Panc1 (cell line): Measurements from ENCODE around the gene TRABD2B.

Experiments used
- POLR2AphosphoS5 ChIP-seq: IDR thresholded peaks from 2 replicates; pipeline ENCODE4 v1.6.1; 2012; ENCODE audit warnings: mild to moderate bottlenecking, low read depth, low read length, moderate library complexity
- SIN3A ChIP-seq: IDR thresholded peaks from 2 replicates; pipeline ENCODE4 v1.6.1; 2012; ENCODE audit warnings: low read depth, mild to moderate bottlenecking, low read length, moderate library complexity, borderline replicate concordance; ENCODE audit not compliant: insufficient read depth
- TCF7L2 ChIP-seq: IDR thresholded peaks from 2 replicates; pipeline ENCODE4 v1.6.1; 2011; ENCODE audit warnings: mild to moderate bottlenecking, low read depth, low read length, inconsistent platforms
- TF ChIP-seq, protein P1 (sequence below): fragments of 450-650 bp; IDR thresholded peaks from 2 replicates; pipeline ENCODE4 v1.5.1; 2017; ENCODE audit warnings: mild to moderate bottlenecking

DNA sequence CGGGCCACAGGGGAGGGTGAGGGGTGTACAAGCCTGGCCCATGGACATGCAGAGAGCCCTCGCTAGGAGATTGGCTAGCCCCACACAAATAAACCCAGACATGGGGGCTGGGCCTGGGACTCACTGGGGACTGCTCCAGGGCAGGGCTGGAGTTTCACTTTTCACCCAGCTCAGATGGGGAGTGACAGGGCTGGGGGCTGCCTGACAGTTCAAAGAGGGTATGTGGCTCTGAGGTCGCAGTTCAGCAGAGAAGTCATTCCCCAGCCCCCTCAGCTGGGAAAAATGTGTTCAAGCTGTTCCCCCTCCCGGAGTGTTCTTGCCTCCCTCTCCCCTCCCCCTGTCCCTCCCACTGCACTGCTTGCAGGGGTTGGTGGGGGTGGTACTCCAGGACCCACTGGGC is 277.1 kb downstream of the TRABD2B start:
- TF ChIP-seq, protein P1, sequence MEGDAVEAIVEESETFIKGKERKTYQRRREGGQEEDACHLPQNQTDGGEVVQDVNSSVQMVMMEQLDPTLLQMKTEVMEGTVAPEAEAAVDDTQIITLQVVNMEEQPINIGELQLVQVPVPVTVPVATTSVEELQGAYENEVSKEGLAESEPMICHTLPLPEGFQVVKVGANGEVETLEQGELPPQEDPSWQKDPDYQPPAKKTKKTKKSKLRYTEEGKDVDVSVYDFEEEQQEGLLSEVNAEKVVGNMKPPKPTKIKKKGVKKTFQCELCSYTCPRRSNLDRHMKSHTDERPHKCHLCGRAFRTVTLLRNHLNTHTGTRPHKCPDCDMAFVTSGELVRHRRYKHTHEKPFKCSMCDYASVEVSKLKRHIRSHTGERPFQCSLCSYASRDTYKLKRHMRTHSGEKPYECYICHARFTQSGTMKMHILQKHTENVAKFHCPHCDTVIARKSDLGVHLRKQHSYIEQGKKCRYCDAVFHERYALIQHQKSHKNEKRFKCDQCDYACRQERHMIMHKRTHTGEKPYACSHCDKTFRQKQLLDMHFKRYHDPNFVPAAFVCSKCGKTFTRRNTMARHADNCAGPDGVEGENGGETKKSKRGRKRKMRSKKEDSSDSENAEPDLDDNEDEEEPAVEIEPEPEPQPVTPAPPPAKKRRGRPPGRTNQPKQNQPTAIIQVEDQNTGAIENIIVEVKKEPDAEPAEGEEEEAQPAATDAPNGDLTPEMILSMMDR: no peak
- TF ChIP-seq POLR2AphosphoS5 (no peak), SIN3A (no peak), TCF7L2 (no peak)
